Ammon's horn (tissue), 1 donor: ENCODE results near the gene GREM2.

ENCODE experiments used
- DNase-seq: peaks from one replicate; pipeline ENCODE4 v3.0.0-alpha.2; 2016; ENCODE audit warnings: low spot score

GREM2 gene

GRCh38 chr1:240609527-240610060 lies 2.4 kb downstream of the GREM2 start:
- DNase-seq: no peak

- no peak for DNase-seq
Observed at GRCh38 chr1:240608707-240609106, 3.2 kb downstream of the GREM2 start.

- no peak for DNase-seq
Observed at GRCh38 chr1:240607006-240607405, 4.9 kb downstream of the GREM2 start.

- DNase-seq: no peak
Observed at GRCh38 chr1:240602189-240602588, 9.8 kb downstream of the GREM2 start.

GRCh38 chr1:240599830-240600229 lies 12.1 kb downstream of the GREM2 start:
- no peak for DNase-seq

- DNase-seq: no peak
Observed at GRCh38 chr1:240599299-240599698, 12.7 kb downstream of the GREM2 start.

- no peak for DNase-seq
Observed at GRCh38 chr1:240598216-240599001, 13.5 kb downstream of the GREM2 start.

GRCh38 chr1:240597153-240597745 lies 14.7 kb downstream of the GREM2 start:
- no peak for DNase-seq

- DNase-seq: no peak
Observed at GRCh38 chr1:240595476-240595875, 16.5 kb downstream of the GREM2 start.

GRCh38 chr1:240591564-240591963 lies 20.4 kb downstream of the GREM2 start:
- no peak for DNase-seq

- no peak for DNase-seq
Observed at GRCh38 chr1:240591078-240591477, 20.9 kb downstream of the GREM2 start.

GRCh38 chr1:240589585-240590110 lies 22.3 kb downstream of the GREM2 start:
- no peak for DNase-seq

GRCh38 chr1:240586006-240586405 lies 25.9 kb downstream of the GREM2 start:
- no peak for DNase-seq

GRCh38 chr1:240582953-240583352 lies 29.0 kb downstream of the GREM2 start:
- DNase-seq: no peak

GRCh38 chr1:240579511-240579910 lies 32.4 kb downstream of the GREM2 start:
- DNase-seq: no peak

GRCh38 chr1:240577095-240577494 lies 34.9 kb downstream of the GREM2 start:
- no peak for DNase-seq

GRCh38 chr1:240575981-240576662 lies 35.8 kb downstream of the GREM2 start:
- no peak for DNase-seq

GRCh38 chr1:240572328-240572727 lies 39.6 kb downstream of the GREM2 start:
- no peak for DNase-seq

- DNase-seq: no peak
Observed at GRCh38 chr1:240571782-240572181, 40.2 kb downstream of the GREM2 start.

GRCh38 chr1:240567066-240567465 lies 44.9 kb downstream of the GREM2 start:
- DNase-seq: no peak

- no peak for DNase-seq
Observed at GRCh38 chr1:240562779-240563178, 49.2 kb downstream of the GREM2 start.

GRCh38 chr1:240562111-240562590 lies 49.8 kb downstream of the GREM2 start:
- DNase-seq: no peak
